Neural cell (in vitro differentiated cells): Measurements from ENCODE around the gene EXOC4.

Experiments
- EP300 ChIP-seq: fragments of 450-650 bp; conservative IDR thresholded peaks from 2 replicates; pipeline ENCODE4 v1.6.1; 2014; ENCODE audit warnings: antibody characterized with exemption, mild to moderate bottlenecking, moderate library complexity; ENCODE audit not compliant: poor library complexity, severe bottlenecking
- EZH2 ChIP-seq: fragments of 200-600, 300-800 bp; shearing (Covaris generic), sonication (generic); IDR thresholded peaks from 2 replicates; pipeline ENCODE4 v1.6.1; 2014; ENCODE audit warnings: antibody characterized with exemption, low read length, borderline replicate concordance, mild to moderate bottlenecking; ENCODE audit not compliant: insufficient read depth, poor library complexity, severe bottlenecking
- MXI1 ChIP-seq: fragments of 450-650 bp; conservative IDR thresholded peaks from 2 replicates; pipeline ENCODE4 v1.6.1; 2014; ENCODE audit warnings: antibody characterized with exemption, mild to moderate bottlenecking; ENCODE audit not compliant: poor library complexity, severe bottlenecking
- POLR2AphosphoS5 ChIP-seq: IDR thresholded peaks from 2 replicates; pipeline ENCODE4 v1.6.1; 2012
- SMC3 ChIP-seq: fragments of 450-650 bp; conservative IDR thresholded peaks from 2 replicates; pipeline ENCODE4 v1.6.1; 2014; ENCODE audit warnings: antibody characterized with exemption, mild to moderate bottlenecking, moderate library complexity; ENCODE audit not compliant: poor library complexity
- TF ChIP-seq, protein P1 (sequence below): fragments of 450-650 bp; IDR thresholded peaks from 2 replicates; pipeline ENCODE4 v1.5.1; 2014; ENCODE audit warnings: antibody characterized with exemption, mild to moderate bottlenecking, moderate library complexity; ENCODE audit not compliant: poor library complexity, severe bottlenecking
- TF ChIP-seq, protein P2 (sequence below): IDR thresholded peaks from 2 replicates; pipeline ENCODE4 v1.6.1; 2012; ENCODE audit warnings: borderline replicate concordance

DNA sequence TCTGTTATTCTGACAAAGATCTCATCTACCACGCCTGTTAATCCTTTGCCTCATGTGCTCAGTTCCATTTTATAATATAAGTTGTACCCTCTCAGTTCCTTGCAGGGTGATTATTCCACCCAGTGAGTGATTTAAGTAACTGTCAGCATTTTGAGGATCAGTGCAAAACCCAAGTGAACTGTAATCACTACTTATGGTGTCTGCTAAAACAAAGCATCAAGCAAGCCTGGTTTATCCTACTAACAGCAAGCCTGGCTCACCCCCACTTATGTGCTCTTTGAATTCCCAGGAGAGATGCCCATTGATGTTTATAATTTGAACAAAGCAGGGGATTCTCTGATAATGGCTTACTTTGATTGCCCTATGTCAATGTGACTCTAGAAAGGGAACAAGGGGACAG lies 687.5 kb downstream of the EXOC4 start:
- TF ChIP-seq POLR2AphosphoS5 (peak; percentile 81), EZH2 (no peak), EP300 (peak; percentile 90), MXI1 (peak; percentile 45), SMC3 (peak; percentile 41)
- TF ChIP-seq, protein P1, sequence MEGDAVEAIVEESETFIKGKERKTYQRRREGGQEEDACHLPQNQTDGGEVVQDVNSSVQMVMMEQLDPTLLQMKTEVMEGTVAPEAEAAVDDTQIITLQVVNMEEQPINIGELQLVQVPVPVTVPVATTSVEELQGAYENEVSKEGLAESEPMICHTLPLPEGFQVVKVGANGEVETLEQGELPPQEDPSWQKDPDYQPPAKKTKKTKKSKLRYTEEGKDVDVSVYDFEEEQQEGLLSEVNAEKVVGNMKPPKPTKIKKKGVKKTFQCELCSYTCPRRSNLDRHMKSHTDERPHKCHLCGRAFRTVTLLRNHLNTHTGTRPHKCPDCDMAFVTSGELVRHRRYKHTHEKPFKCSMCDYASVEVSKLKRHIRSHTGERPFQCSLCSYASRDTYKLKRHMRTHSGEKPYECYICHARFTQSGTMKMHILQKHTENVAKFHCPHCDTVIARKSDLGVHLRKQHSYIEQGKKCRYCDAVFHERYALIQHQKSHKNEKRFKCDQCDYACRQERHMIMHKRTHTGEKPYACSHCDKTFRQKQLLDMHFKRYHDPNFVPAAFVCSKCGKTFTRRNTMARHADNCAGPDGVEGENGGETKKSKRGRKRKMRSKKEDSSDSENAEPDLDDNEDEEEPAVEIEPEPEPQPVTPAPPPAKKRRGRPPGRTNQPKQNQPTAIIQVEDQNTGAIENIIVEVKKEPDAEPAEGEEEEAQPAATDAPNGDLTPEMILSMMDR, result no peak
- TF ChIP-seq, protein P2, sequence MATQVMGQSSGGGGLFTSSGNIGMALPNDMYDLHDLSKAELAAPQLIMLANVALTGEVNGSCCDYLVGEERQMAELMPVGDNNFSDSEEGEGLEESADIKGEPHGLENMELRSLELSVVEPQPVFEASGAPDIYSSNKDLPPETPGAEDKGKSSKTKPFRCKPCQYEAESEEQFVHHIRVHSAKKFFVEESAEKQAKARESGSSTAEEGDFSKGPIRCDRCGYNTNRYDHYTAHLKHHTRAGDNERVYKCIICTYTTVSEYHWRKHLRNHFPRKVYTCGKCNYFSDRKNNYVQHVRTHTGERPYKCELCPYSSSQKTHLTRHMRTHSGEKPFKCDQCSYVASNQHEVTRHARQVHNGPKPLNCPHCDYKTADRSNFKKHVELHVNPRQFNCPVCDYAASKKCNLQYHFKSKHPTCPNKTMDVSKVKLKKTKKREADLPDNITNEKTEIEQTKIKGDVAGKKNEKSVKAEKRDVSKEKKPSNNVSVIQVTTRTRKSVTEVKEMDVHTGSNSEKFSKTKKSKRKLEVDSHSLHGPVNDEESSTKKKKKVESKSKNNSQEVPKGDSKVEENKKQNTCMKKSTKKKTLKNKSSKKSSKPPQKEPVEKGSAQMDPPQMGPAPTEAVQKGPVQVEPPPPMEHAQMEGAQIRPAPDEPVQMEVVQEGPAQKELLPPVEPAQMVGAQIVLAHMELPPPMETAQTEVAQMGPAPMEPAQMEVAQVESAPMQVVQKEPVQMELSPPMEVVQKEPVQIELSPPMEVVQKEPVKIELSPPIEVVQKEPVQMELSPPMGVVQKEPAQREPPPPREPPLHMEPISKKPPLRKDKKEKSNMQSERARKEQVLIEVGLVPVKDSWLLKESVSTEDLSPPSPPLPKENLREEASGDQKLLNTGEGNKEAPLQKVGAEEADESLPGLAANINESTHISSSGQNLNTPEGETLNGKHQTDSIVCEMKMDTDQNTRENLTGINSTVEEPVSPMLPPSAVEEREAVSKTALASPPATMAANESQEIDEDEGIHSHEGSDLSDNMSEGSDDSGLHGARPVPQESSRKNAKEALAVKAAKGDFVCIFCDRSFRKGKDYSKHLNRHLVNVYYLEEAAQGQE, result no peak
